ENCODE data around the gene FYCO1.
A peak's percentile ranks its signal among the peaks of the same experiment; 100 is the strongest.

FYCO1 gene

GRCh38 chr3:45942051-45942825, 53.4 kb downstream of the FYCO1 start:
- DNase-seq (ENCODE audit: low read depth): no peak

- no peak for DNase-seq (ENCODE audit: low read depth)
These were observed 54.8 kb downstream of the FYCO1 start for GRCh38 chr3:45940781-45941365.

GRCh38 chr3:45940004-45940780, 55.4 kb downstream of the FYCO1 start:
- DNase-seq (ENCODE audit: low read depth): no peak

- DNase-seq (ENCODE audit: low read depth): no peak
These were observed 56.3 kb downstream of the FYCO1 start for GRCh38 chr3:45939341-45939771.

- DNase-seq (ENCODE audit: low read depth): peak; percentile 62
These were observed 56.8 kb downstream of the FYCO1 start for GRCh38 chr3:45938864-45939263.

- DNase-seq (ENCODE audit: low read depth): no peak
These were observed 57.6 kb downstream of the FYCO1 start for GRCh38 chr3:45938043-45938435.

- DNase-seq (ENCODE audit: low read depth): no peak
These were observed 58.2 kb downstream of the FYCO1 start for GRCh38 chr3:45937206-45938042.

- DNase-seq (ENCODE audit: low read depth): no peak
These were observed 59.4 kb downstream of the FYCO1 start for GRCh38 chr3:45936261-45936660.

GRCh38 chr3:45933591-45933990, 62.0 kb downstream of the FYCO1 start:
- no peak for DNase-seq (ENCODE audit: low read depth)

GRCh38 chr3:45932112-45932511, 63.5 kb downstream of the FYCO1 start:
- DNase-seq (ENCODE audit: low read depth): no peak

GRCh38 chr3:45931496-45931895, 64.1 kb downstream of the FYCO1 start:
- DNase-seq (ENCODE audit: low read depth): no peak

- DNase-seq (ENCODE audit: low read depth): peak; percentile 37
These were observed 66.5 kb downstream of the FYCO1 start for GRCh38 chr3:45929042-45929679.

GRCh38 chr3:45927881-45928280, 67.7 kb downstream of the FYCO1 start:
- DNase-seq (ENCODE audit: low read depth): no peak

- DNase-seq (ENCODE audit: low read depth): no peak
These were observed 71.9 kb downstream of the FYCO1 start for GRCh38 chr3:45923755-45924154.

- no peak for DNase-seq (ENCODE audit: low read depth)
These were observed 72.6 kb downstream of the FYCO1 start for GRCh38 chr3:45922950-45923590.

GRCh38 chr3:45922039-45922326, 73.6 kb downstream of the FYCO1 start:
- DNase-seq (ENCODE audit: low read depth): no peak

- DNase-seq (ENCODE audit: low read depth): no peak
These were observed 74.2 kb downstream of the FYCO1 start for GRCh38 chr3:45921158-45922038.

GRCh38 chr3:45917146-45917898, 78.3 kb downstream of the FYCO1 start:
- DNase-seq (ENCODE audit: low read depth): no peak

- peak; percentile 42 for DNase-seq (ENCODE audit: low read depth)
These were observed 79.9 kb downstream of the FYCO1 start for GRCh38 chr3:45915518-45916231.

Data from stimulated activated CD8-positive, alpha-beta memory T cell treated with anti-CD3 and anti-CD28 coated beads, Interleukin-15, amount 100 ng/mL, for 24 hours (primary cell).